Nasal cavity respiratory epithelium epithelial cell of viscerocranial mucosa (primary cell): Measurements from ENCODE around the gene RHOT1. TPM values are rescaled to one million over a fixed set of nuclear protein-coding genes. Genes with fewer than 3 reads are reported as not detected.

ENCODE experiments used
- total RNA-seq: library from RNA; depleted of rRNA; stranded (reverse); fragments of >200 nt; gene quantifications from 2 replicates; pipeline ENCODE4 v1.2.3, GENCODE V29; 2014

Gene RHOT1
- total RNA-seq: 42.0 and 44.6 TPM in 2 replicates

DNA sequence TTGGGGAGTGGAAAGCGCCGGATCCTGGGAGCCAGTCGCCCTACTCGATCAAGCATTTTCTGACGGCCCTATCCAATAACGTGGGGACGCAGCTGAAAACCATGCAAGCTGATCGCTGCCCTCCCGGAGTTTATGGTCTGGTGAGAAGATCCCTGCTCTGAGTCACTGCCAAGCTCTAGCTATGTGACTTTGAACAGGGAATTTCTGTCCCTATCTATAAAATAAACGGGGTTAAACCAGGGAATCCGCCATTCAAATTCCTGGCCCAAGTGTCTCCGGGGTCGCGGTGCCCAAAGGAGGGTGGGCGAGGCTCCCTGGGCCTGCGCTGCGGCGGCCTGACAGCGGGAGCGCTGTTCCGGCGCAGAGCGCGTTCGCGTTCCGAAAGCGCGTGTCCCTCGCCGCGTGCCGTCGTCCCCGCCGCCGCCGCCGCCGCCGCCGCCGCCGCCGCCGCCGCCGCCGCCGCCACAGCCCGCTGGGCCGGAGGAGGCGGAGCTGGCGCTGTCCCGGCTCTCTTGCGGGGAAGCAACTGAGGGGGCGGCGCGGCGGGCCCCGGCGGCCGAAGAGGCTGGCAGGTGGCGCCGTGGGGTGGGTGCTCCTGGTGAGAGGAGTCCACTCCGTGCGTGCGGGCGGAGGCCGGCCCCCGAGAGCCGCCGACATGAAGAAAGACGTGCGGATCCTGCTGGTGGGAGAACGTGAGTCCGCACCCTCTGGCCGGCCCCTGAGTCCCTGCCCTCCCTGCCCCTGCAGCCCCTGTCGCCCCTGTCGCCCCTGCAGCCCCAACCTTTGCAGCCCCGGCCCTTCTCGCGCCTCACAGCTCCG, at the start of gene RHOT1:
TSS of gene RHOT1 (plus strand) at position 465 of the 819 bp plus-strand sequence. CDS start at position 656, 191 bp downstream.

GRCh38 chr17:32265192-32265923, 123.1 kb downstream of the RHOT1 start, which contains the start of gene RHBDL3:
TSS of gene RHBDL3 (plus strand) at chr17:32265832. CDS start at chr17:32266190, 358 bp downstream.

Other genes with a start within 250 kb of the RHOT1 start
- gene UTP6, start 240.8 kb upstream of the RHOT1 start, total RNA-seq: 38.6 and 46.6 TPM in 2 replicates
- gene SUZ12, start 205.5 kb upstream of the RHOT1 start, total RNA-seq: 23.2 and 34.7 TPM in 2 replicates
- gene LRRC37B, start 135.1 kb upstream of the RHOT1 start, total RNA-seq: 8.5 and 16.2 TPM in 2 replicates
- not detected in 2 replicates for gene RHBDL3, start 123.3 kb downstream of the RHOT1 start, total RNA-seq
- 15.7 and 25.8 TPM in 2 replicates for gene C17orf75, start 199.7 kb downstream of the RHOT1 start, total RNA-seq
- gene ZNF207, start 207.7 kb downstream of the RHOT1 start, total RNA-seq: 44.8 and 114 TPM in 2 replicates